Measurements from ENCODE around the gene ADM2.

DNA sequence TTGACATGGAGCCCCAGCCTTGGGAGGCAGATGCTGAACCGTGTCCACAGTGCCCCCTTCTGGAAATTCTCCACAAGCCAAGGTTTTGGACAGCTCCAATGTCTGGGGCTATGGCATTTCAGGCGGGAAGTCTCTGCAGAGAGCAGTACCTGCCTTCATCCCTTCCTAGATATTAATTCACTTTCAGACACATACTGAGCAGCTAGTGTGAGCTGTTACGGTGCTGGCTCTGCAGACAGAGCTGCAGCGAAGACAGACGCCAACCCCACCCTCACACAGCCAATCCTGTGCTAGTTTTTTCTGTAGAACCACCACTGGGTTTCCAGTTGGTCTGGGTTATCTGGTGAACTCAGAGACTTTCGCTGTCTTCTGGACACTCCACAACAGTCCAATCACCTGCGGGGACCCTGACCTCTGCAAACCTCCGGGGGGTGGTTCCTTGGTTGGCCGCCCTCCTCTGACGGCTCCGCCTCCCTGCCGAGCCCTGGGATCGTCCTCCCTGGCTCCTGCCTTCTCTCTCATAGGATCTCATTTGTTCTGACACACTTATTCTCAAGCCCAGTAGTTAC, 17.1 kb downstream of the ADM2 start:
- TF ChIP-seq, protein P1, sequence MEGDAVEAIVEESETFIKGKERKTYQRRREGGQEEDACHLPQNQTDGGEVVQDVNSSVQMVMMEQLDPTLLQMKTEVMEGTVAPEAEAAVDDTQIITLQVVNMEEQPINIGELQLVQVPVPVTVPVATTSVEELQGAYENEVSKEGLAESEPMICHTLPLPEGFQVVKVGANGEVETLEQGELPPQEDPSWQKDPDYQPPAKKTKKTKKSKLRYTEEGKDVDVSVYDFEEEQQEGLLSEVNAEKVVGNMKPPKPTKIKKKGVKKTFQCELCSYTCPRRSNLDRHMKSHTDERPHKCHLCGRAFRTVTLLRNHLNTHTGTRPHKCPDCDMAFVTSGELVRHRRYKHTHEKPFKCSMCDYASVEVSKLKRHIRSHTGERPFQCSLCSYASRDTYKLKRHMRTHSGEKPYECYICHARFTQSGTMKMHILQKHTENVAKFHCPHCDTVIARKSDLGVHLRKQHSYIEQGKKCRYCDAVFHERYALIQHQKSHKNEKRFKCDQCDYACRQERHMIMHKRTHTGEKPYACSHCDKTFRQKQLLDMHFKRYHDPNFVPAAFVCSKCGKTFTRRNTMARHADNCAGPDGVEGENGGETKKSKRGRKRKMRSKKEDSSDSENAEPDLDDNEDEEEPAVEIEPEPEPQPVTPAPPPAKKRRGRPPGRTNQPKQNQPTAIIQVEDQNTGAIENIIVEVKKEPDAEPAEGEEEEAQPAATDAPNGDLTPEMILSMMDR (IDR thresholded peaks at IDR 0.05; ENCODE audit: low read depth, low read length), result peak; percentile 62
- TF ChIP-seq EZH2phosphoT487 (IDR thresholded peaks at IDR 0.05; ENCODE audit: low read depth), result no peak

Data from OCI-LY3 (cell line).